ENCODE measurements around the gene SF3B3. TPM values are rescaled to one million over a fixed set of nuclear protein-coding genes. Genes with fewer than 3 reads are reported as not detected.
A peak's percentile ranks its signal among the peaks of the same experiment; 100 is the strongest.

The SF3B3 gene
- total RNA-seq, 1 experiment from 2014 or later = 253 TPM

DNA sequence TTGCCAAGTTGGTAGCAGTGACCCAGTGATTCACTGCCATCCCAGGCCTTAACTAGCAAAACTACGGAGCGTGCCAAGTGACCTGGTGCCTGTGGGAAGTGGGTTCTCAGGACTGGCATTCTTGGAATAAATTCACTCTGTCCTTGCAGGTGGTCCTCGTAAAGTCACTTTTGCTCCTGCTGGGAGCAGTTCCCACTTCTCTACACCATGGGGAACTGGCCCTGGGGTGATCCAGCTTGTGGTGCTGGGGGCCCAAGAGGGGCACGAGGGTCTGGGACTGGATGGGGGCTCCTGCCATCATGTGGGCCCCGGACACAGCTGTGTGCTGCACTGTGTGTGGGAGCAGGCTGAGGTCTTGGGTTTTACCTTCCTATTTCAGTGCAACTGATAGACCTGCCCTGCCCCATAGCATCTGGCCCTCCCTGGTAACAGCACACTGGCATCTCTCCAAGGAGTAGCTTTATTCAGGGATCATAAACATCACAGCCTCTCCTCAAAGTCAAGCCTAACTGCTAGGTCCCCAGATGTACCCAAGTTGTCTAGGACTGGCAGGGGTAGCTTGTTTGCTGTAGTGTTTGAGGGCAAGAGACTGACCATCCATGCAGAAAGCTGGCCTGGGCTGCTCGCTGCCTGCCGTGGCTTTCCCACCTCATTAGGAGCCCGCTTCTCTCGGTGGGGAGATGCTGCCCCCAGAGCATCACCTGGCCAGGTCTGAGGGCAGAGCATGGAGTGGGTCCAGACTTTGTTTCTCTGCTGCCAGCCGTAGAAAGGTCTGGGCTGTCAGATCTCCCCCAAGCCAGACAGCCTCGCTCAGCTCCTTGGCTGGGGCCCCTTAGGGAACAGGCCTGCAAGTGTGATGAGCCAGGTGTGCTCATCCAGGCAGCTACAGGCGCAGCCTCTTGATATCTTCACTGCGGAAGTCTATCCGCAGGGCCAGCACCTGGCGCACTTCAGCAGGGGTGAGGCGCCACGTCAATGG, 43.2 kb upstream of the SF3B3 start:
- DNase-seq (ENCODE audit: low read depth, low spot score) (no peak), ATAC-seq (no peak)
- POLR2A ChIA-PET = no interaction called here
- BruUV-seq (replicated peaks) = TSS peak; percentile 57
- no peak overlapping the region for H3K27ac ChIP-seq (ENCODE audit: low read length)
- intact Hi-C loops (cut with micrococcal nuclease; ENCODE audit: unreplicated experiment) = no loop called here
- no peaks in the 10 kb centered on the region for H3K36me3 ChIP-seq (ENCODE audit: control insufficient read depth, insufficient read depth, low read length)
- no peaks in the 10 kb centered on the region for H3K9me3 ChIP-seq (ENCODE audit: control insufficient read depth, insufficient read depth, low read depth, low read length)
- H3K4me3 ChIP-seq (ENCODE audit: low read depth in 2 of 2, low read length in 2 of 2) = no peak overlapping the region
- TF ChIP-seq TCF7L2 (IDR thresholded peaks at IDR 0.05; ENCODE audit: low read depth, low read length) = no peak
- TF ChIP-seq, protein P1, sequence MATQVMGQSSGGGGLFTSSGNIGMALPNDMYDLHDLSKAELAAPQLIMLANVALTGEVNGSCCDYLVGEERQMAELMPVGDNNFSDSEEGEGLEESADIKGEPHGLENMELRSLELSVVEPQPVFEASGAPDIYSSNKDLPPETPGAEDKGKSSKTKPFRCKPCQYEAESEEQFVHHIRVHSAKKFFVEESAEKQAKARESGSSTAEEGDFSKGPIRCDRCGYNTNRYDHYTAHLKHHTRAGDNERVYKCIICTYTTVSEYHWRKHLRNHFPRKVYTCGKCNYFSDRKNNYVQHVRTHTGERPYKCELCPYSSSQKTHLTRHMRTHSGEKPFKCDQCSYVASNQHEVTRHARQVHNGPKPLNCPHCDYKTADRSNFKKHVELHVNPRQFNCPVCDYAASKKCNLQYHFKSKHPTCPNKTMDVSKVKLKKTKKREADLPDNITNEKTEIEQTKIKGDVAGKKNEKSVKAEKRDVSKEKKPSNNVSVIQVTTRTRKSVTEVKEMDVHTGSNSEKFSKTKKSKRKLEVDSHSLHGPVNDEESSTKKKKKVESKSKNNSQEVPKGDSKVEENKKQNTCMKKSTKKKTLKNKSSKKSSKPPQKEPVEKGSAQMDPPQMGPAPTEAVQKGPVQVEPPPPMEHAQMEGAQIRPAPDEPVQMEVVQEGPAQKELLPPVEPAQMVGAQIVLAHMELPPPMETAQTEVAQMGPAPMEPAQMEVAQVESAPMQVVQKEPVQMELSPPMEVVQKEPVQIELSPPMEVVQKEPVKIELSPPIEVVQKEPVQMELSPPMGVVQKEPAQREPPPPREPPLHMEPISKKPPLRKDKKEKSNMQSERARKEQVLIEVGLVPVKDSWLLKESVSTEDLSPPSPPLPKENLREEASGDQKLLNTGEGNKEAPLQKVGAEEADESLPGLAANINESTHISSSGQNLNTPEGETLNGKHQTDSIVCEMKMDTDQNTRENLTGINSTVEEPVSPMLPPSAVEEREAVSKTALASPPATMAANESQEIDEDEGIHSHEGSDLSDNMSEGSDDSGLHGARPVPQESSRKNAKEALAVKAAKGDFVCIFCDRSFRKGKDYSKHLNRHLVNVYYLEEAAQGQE (IDR thresholded peaks at IDR 0.05; ENCODE audit: insufficient read depth in 1 of 2, low read depth in 2 of 2, low read length in 1 of 2) = no peak
- no peak for TF ChIP-seq POLR2AphosphoS5 (IDR thresholded peaks at IDR 0.05; ENCODE audit: low read depth, low read length)
- TF ChIP-seq CTCF (IDR thresholded peaks at IDR 0.05) = no peak
- TF ChIP-seq SIN3A (IDR thresholded peaks at IDR 0.05; ENCODE audit: borderline replicate concordance, insufficient read depth, low read depth, low read length) = no peak
- CTCF ChIA-PET = no interaction called here
- in situ Hi-C loops (cut with HindIII; ENCODE audit: low pct_unique_long_range_greater_than_20kb, low sequenced_read_pairs) = no loop called here
- H3K27me3 ChIP-seq (ENCODE audit: control insufficient read depth, insufficient read depth, low read length) = no peaks in the 10 kb centered on the region
- H3K4me1 ChIP-seq (ENCODE audit: control insufficient read depth, insufficient read depth, low read length) = peaks cover 11% of the 10 kb centered on the region

- Histone ChIP-seq H3K4me1 (ENCODE audit: control insufficient read depth, insufficient read depth, low read length) (peaks cover 3% of the 10 kb centered on the region), H3K9me3 (ENCODE audit: control insufficient read depth, insufficient read depth, low read depth, low read length) (no peaks in the 10 kb centered on the region), H3K36me3 (ENCODE audit: control insufficient read depth, insufficient read depth, low read length) (no peaks in the 10 kb centered on the region), H3K4me3 (ENCODE audit: low read depth in 2 of 2, low read length in 2 of 2) (no peak overlapping the region), H3K27ac (ENCODE audit: low read length) (no peak overlapping the region), H3K27me3 (ENCODE audit: control insufficient read depth, insufficient read depth, low read length) (no peaks in the 10 kb centered on the region)
- TF ChIP-seq TCF7L2 (IDR thresholded peaks at IDR 0.05; ENCODE audit: low read depth, low read length) (no peak), POLR2AphosphoS5 (IDR thresholded peaks at IDR 0.05; ENCODE audit: low read depth, low read length) (no peak), SIN3A (IDR thresholded peaks at IDR 0.05; ENCODE audit: borderline replicate concordance, insufficient read depth, low read depth, low read length) (no peak)
- ChIA-PET POLR2A (no interaction called here), CTCF (no interaction called here)
- ATAC-seq (peak; percentile 20; the same call in 1 of the 2 replicates), DNase-seq (ENCODE audit: low read depth, low spot score) (no peak)
- no TSS peak for BruUV-seq (replicated peaks)
- intact Hi-C loops (cut with micrococcal nuclease; ENCODE audit: unreplicated experiment) = no loop called here
- in situ Hi-C loops (cut with HindIII; ENCODE audit: low pct_unique_long_range_greater_than_20kb, low sequenced_read_pairs) = no loop called here
These were observed 41.6 kb upstream of the SF3B3 start for GRCh38 chr16:70481929-70482536.
